Osteoblast (primary cell): ENCODE results near the gene TSFM. TPM values are rescaled to one million over a fixed set of nuclear protein-coding genes. Genes with fewer than 3 reads are reported as not detected.
A peak's percentile ranks its signal among the peaks of the same experiment; 100 is the strongest.

ENCODE experiments used
- DNase-seq: peaks from one replicate; pipeline ENCODE4 v3.0.0; 2011; ENCODE audit warnings: low spot score, mixed read lengths; ENCODE audit not compliant: insufficient read length; ENCODE audit errors: missing footprints
- H2AFZ ChIP-seq: 2 replicates; pipeline ENCODE4 v1.6.0; 2011; ENCODE audit warnings: mild to moderate bottlenecking, low read length
- H3K27ac ChIP-seq: 2 replicates; pipeline ENCODE4 v1.5.1; 2011; ENCODE audit warnings: mild to moderate bottlenecking, low read depth, low read length, moderate library complexity
- H3K27me3 ChIP-seq: 2 replicates; pipeline ENCODE4 v1.6.0; 2012; ENCODE audit warnings: mild to moderate bottlenecking, control low read depth, inconsistent platforms, low read length, moderate library complexity; ENCODE audit not compliant: insufficient read depth
- H3K36me3 ChIP-seq: 2 replicates; pipeline ENCODE4 v1.5.1; 2011; ENCODE audit warnings: mild to moderate bottlenecking, low read length, control low read depth, moderate library complexity; ENCODE audit not compliant: insufficient read depth
- H3K4me1 ChIP-seq: 2 replicates; pipeline ENCODE4 v1.5.1; 2011; ENCODE audit warnings: mild to moderate bottlenecking, low read length, control low read depth, moderate library complexity; ENCODE audit not compliant: insufficient read depth
- H3K4me2 ChIP-seq: 2 replicates; pipeline ENCODE4 v1.6.0; 2011; ENCODE audit warnings: mild to moderate bottlenecking, low read length; ENCODE audit not compliant: insufficient read depth
- H3K4me3 ChIP-seq: fragments of 200-600 bp; sonication (generic); 3 replicates; pipeline ENCODE4 v1.5.1; 2012; ENCODE audit warnings: mild to moderate bottlenecking, low read length, inconsistent platforms; ENCODE audit not compliant: insufficient read depth
- H3K79me2 ChIP-seq: 2 replicates; pipeline ENCODE4 v1.6.0; 2012; ENCODE audit warnings: mild to moderate bottlenecking, low read length, control low read depth, inconsistent platforms; ENCODE audit not compliant: insufficient read depth
- H3K9me3 ChIP-seq: 2 replicates; pipeline ENCODE4 v1.5.1; 2011; ENCODE audit warnings: low read depth, low read length, control low read depth
- H4K20me1 ChIP-seq: 2 replicates; pipeline ENCODE4 v1.6.0; 2012; ENCODE audit warnings: mild to moderate bottlenecking, low read length, control low read depth; ENCODE audit not compliant: insufficient read depth
- CTCF ChIP-seq: IDR thresholded peaks from 2 replicates; pipeline ENCODE4 v1.5.1; 2011; ENCODE audit warnings: mild to moderate bottlenecking, low read depth, low read length, moderate library complexity; ENCODE audit errors: extremely low read depth
- total RNA-seq: library from RNA; depleted of rRNA; stranded (reverse); fragments of >200 nt; gene quantifications from 2 replicates; pipeline ENCODE4 v1.2.3, GENCODE V29; 2012

Gene TSFM
- total RNA-seq, 1 donor = 18.1 TPM

DNA sequence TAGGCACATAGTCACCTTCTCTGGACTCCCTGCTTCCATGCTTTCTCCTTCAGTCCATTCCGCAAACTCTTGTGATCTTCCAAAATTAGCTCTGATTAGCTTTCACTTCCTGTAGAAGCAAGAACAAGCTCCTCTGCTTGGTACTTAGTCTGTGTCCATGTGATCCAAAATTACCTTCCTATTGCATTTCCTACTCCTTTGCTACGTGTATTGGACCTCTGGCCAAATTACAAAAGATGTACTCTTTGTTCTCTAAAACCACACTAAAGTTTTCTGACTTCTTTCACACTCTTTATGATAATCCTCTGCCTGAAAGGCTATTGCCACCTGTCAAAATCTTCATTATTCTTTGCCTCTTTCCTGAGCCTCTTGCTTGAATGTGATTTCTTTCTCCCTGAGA is 786 bp upstream of the TSFM start:
- no peak overlapping the region for H3K27ac ChIP-seq
- no peak overlapping the region for H2AFZ ChIP-seq
- peaks cover 32% of the 10 kb centered on the region for H3K36me3 ChIP-seq
- H3K79me2 ChIP-seq = peaks cover 24% of the 10 kb centered on the region
- TF ChIP-seq CTCF = no peak
- H4K20me1 ChIP-seq = no peaks in the 10 kb centered on the region
- H3K9me3 ChIP-seq = no peaks in the 10 kb centered on the region
- DNase-seq = no peak
- H3K27me3 ChIP-seq = no peaks in the 10 kb centered on the region
- H3K4me3 ChIP-seq = no peak overlapping the region
- H3K4me1 ChIP-seq = peaks cover 11% of the 10 kb centered on the region
- H3K4me2 ChIP-seq = no peak overlapping the region

DNA sequence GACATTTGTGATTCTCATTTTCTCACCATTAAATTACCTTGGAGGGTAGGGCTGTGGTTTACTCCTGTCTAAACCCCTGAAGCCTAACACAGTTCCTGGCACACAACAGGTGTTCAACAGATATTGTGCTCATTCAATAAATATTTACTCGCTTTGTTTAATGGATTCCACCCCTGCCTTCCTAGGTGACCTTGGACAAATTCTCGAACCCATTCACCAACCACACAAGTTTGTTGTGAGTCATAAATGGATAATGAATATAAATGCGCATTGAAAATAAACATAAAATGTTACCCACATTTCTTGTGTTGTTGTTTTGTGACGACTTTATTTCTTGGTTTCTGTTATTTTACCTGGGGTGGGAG is 362 bp upstream of the TSFM start:
- Histone ChIP-seq H3K36me3 (peaks cover 37% of the 10 kb centered on the region), H3K79me2 (peaks cover 24% of the 10 kb centered on the region), H4K20me1 (no peaks in the 10 kb centered on the region), H3K4me1 (peaks cover 11% of the 10 kb centered on the region), H2AFZ (peak overlapping the region; percentile 96), H3K9me3 (no peaks in the 10 kb centered on the region), H3K4me2 (peak overlapping the region; percentile 93), H3K4me3 (peak overlapping the region; percentile 99), H3K27me3 (no peaks in the 10 kb centered on the region), H3K27ac (no peak overlapping the region)
- no peak for TF ChIP-seq CTCF
- no peak for DNase-seq

GRCh38 chr12:57783466-57783801 is 847 bp downstream of the TSFM start:
- DNase-seq = no peak
- Histone ChIP-seq H3K79me2 (peaks cover 26% of the 10 kb centered on the region), H4K20me1 (no peaks in the 10 kb centered on the region), H3K27me3 (no peaks in the 10 kb centered on the region), H3K36me3 (peaks cover 42% of the 10 kb centered on the region), H3K4me2 (peak overlapping the region; percentile 93), H3K4me1 (peaks cover 11% of the 10 kb centered on the region), H2AFZ (no peak overlapping the region), H3K27ac (peak overlapping the region; percentile 86), H3K4me3 (peak overlapping the region; percentile 99), H3K9me3 (no peaks in the 10 kb centered on the region)
- TF ChIP-seq CTCF = no peak

DNA sequence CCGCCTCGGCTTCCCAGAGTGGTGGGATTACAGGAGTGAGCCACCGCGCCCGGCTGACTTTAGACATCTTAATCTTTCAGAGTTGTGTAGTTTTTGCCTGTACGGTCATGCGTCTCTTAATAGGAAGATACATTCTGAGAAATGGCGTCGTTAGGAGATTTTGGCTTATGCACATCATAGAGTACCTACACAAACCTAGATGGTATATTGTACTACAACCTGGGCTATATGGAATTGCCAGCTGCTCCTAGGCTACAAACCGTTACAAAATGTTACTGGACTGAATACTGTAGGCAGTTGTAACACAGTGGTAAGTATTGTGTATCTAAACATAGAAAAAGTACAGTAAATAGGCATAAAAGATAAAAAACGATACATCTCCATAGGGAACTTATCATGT is 1.3 kb downstream of the TSFM start:
- H3K4me3 ChIP-seq = no peak overlapping the region
- H3K27me3 ChIP-seq = no peaks in the 10 kb centered on the region
- no peak for TF ChIP-seq CTCF
- H3K4me1 ChIP-seq = peaks cover 11% of the 10 kb centered on the region
- peaks cover 26% of the 10 kb centered on the region for H3K79me2 ChIP-seq
- H3K27ac ChIP-seq = no peak overlapping the region
- no peaks in the 10 kb centered on the region for H4K20me1 ChIP-seq
- H3K36me3 ChIP-seq = peaks cover 44% of the 10 kb centered on the region
- no peak overlapping the region for H2AFZ ChIP-seq
- no peaks in the 10 kb centered on the region for H3K9me3 ChIP-seq
- no peak for DNase-seq
- no peak overlapping the region for H3K4me2 ChIP-seq
